Hepatocyte (in vitro differentiated cells): ENCODE results near the gene ADCY1.

Experiments used
- CTCF ChIP-seq: fragments of 200-600 bp; sonication (generic); IDR thresholded peaks from 2 replicates; pipeline ENCODE4 v1.5.1; 2016; ENCODE audit warnings: antibody characterized with exemption, mild to moderate bottlenecking; ENCODE audit not compliant: poor library complexity
- EZH2 ChIP-seq: fragments of 200-600 bp; sonication (generic); IDR thresholded peaks from 2 replicates; pipeline ENCODE4 v1.6.1; 2016; ENCODE audit warnings: antibody characterized with exemption, mild to moderate bottlenecking, borderline replicate concordance
- EZH2phosphoT487 ChIP-seq: fragments of 200-600 bp; sonication (generic); IDR thresholded peaks from one replicate; pipeline ENCODE4 v1.6.1; 2018; ENCODE audit warnings: antibody characterized with exemption, mild to moderate bottlenecking, low read depth, moderate library complexity; ENCODE audit not compliant: unreplicated experiment, severe bottlenecking

GRCh38 chr7:45712872-45713668, 138.9 kb downstream of the ADCY1 start:
- TF ChIP-seq CTCF (no peak), EZH2 (no peak), EZH2phosphoT487 (no peak)
